Aorta (tissue), 5 donors: ENCODE data around the gene SACM1L. TPM values are rescaled to one million over a fixed set of nuclear protein-coding genes. Genes with fewer than 3 reads are reported as not detected.
"Not testable (repeated sequence)": the region's sequence is repeated elsewhere in the genome, so short reads cannot be mapped to it uniquely, and the experiment has no call there.

Experiments
- ATAC-seq: fragments of 200-7000 bp; cut with Tn5 transposase; one replicate; pipeline ENCODE4 v1.9.1; 2022; ENCODE audit warnings: moderate library complexity; ENCODE audit not compliant: low FRiP score
- DNase-seq, 2 donors: peaks; one replicate each; pipeline ENCODE4 v3.0.0-alpha.2; 2020
- H3K27ac ChIP-seq, 2 donors: one replicate each; pipeline ENCODE4 v1.5.1; 2013; ENCODE audit warnings: low read length in 2 of 2, mild to moderate bottlenecking in 2 of 2, moderate library complexity in 2 of 2, control low read depth in 1 of 2, inconsistent platforms in 1 of 2, low read depth in 1 of 2
- H3K27me3 ChIP-seq, 2 donors: one replicate each; pipeline ENCODE4 v1.6.1; 2013; ENCODE audit warnings: control low read depth in 1 of 2, low read length in 1 of 2, mild to moderate bottlenecking in 1 of 2, moderate library complexity in 1 of 2; ENCODE audit not compliant: insufficient read depth in 2 of 2, control insufficient read depth in 1 of 2
- H3K36me3 ChIP-seq, 2 donors: one replicate each; pipeline ENCODE4 v1.6.1; 2013; ENCODE audit warnings: control low read depth in 1 of 2, low read length in 1 of 2, mild to moderate bottlenecking in 1 of 2; ENCODE audit not compliant: insufficient read depth in 2 of 2, control insufficient read depth in 1 of 2
- H3K4me1 ChIP-seq, 2 donors: one replicate each; pipeline ENCODE4 v1.6.1; 2013; ENCODE audit warnings: low read length in 2 of 2, control low read depth in 1 of 2, mild to moderate bottlenecking in 1 of 2, moderate library complexity in 1 of 2; ENCODE audit not compliant: insufficient read depth in 2 of 2, control insufficient read depth in 1 of 2
- H3K4me3 ChIP-seq, 2 donors: one replicate each; pipeline ENCODE4 v1.5.1; 2013; ENCODE audit warnings: low read length in 2 of 2, control low read depth in 1 of 2, mild to moderate bottlenecking in 1 of 2
- H3K9me3 ChIP-seq: one replicate; pipeline ENCODE4 v1.6.1; 2013; ENCODE audit warnings: mild to moderate bottlenecking, low read length; ENCODE audit not compliant: control insufficient read depth
- WGBS, 2 donors: extraction: QIAGEN DNeasy Blood & Tissue Kit; methylation state at CpG; one replicate each; pipeline ENCODE4 v1.1.7; 2013; 5-methylcytosine and 5-hydroxymethylcytosine counted together
- intact Hi-C, 2 donors: fragments of 100-400 bp; cut with DNase I; formaldehyde crosslinking; loops; one replicate each; pipeline versions ENCODE4 v1.14.2 to v1.15.0; 2022
- polyA plus RNA-seq, 2 donors: library from polyadenylated mRNA; stranded (reverse); fragments of 200-250 nt; gene quantifications; one replicate each; pipeline ENCODE4 v1.2.3, GENCODE V29; 2013
- total RNA-seq, 2 donors: library from RNA; stranded (reverse); fragmentation: NEBNext Ultra II Directional; extraction: Animal tissue kit (Norgen Biotek cat#: 25700); gene quantifications; one replicate each; pipeline ENCODE4 v1.2.1, GENCODE V29; 2021
- donor health status: healthy with polysubstance abuse.
- donor health status: Bipolar disorder and iron deficiency.
- donor health status: DM: no; HTN: no; CAD: no.
- donor health status: DM: no; HTN: no; CAD: no.
- donor health status: DM: yes; HTN: yes; CAD: no.

SACM1L gene
- total and polyA plus RNA-seq, 4 donors = 16.4 to 52.3 (median 35.2) TPM

GRCh38 chr3:45683417-45684326 lies 5.5 kb upstream of the SACM1L start:
- Histone ChIP-seq H3K4me1 (no peaks in the 10 kb centered on the region), H3K36me3 (peaks cover 0 to 3% of the 10 kb centered on the region in 2 donors), H3K27ac (no peak overlapping the region), H3K9me3 (peaks cover 2% of the 10 kb centered on the region), H3K4me3 (no peak overlapping the region), H3K27me3 (no peaks in the 10 kb centered on the region)
- DNase-seq (no peak), ATAC-seq (no peak)
- intact Hi-C loops = no loop called here
- WGBS, 2 donors = 61 to 66% methylated on average over 13 of the region's 13 CpGs

DNA sequence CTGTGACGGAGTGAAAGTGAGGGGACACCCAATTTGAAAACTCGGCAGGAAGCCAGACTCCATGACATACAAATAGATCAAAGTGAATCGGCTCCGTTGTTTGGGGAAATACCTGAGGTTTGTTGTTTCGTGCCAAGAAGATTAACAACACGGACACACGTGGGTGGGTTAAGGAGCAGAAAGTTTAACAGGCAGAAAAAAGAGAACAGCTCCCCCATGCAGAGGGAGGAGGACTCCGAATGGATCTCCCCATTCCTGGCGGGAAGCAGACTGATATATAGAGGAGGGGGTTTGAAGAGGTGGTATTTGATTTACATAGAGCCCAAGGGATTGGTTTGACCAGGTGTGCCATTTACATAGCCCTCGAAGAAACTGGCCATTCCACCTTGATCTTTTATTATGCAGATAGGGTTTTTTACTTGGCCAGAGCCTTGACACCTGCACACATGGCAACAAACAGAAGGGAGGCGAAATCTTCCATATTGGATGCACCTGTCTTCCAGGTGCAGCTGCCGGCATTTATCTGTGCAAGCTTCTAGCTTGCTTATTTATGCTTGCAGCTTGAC lies 4.8 kb upstream of the SACM1L start:
- no peak overlapping the region for H3K4me3 ChIP-seq
- DNase-seq (no peak), ATAC-seq (no peak)
- H3K27ac ChIP-seq = no peak overlapping the region
- 43% methylated on average over 12 of the region's 12 CpGs for WGBS, 2 donors
- intact Hi-C loops = no loop called here
- no peaks in the 10 kb centered on the region for H3K27me3 ChIP-seq
- H3K9me3 ChIP-seq = peaks cover 2% of the 10 kb centered on the region
- no peaks in the 10 kb centered on the region for H3K4me1 ChIP-seq
- peaks cover 0 to 3% of the 10 kb centered on the region in 2 donors for H3K36me3 ChIP-seq

DNA sequence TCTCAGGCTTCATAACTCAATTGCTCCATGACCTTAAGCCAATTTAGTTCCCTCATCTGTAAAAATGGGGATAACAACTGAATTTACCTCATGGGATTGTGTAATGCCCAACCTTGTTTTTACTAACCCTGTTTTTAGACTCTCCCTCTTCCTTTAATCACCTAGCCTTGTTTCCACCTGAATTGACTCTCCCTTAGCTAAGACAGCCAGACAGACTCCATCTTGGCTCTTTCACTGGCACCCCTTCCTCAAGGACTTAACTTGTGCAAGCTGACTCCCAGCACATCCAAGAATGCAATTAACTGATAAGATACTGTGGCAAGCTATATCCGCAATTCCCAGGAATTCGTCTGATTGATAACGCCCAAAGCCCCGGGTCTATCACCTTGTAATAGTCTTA lies 3.5 kb upstream of the SACM1L start:
- H3K4me1 ChIP-seq, H3K36me3 ChIP-seq, H3K27ac ChIP-seq, H3K9me3 ChIP-seq, ATAC-seq, H3K27me3 ChIP-seq, intact Hi-C loops, DNase-seq, H3K4me3 ChIP-seq: not testable (repeated sequence)
- WGBS, 2 donors = 64 to 66% methylated on average over 4 of the region's 4 CpGs

DNA sequence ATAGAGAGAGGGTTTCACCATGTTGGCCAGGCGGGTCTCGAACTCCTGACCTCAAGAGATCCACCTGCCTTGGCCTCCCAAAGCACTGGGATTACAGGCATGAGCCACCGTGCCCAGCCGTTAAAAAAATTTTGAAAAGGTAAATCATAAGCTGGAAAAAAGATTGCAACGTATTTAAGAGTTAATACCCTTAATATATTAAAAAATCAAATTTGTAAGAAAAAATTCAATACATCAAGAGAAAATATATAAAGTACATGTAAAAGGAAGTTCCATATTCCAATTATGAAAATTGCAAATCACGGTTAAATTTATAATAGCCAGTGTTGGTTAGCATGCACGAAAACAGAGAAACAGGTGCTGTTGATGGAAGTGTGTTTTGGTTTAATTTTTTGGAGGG lies 2.3 kb upstream of the SACM1L start:
- ATAC-seq (no peak), DNase-seq (no peak)
- H3K4me1 ChIP-seq = peaks cover 0 to 2% of the 10 kb centered on the region in 2 donors
- H3K36me3 ChIP-seq = no peaks in the 10 kb centered on the region
- H3K27ac ChIP-seq = no peak overlapping the region
- no peak overlapping the region for H3K4me3 ChIP-seq
- intact Hi-C loops = no loop called here
- H3K27me3 ChIP-seq = no peaks in the 10 kb centered on the region
- H3K9me3 ChIP-seq = peaks cover 2% of the 10 kb centered on the region
- 88 to 92% methylated on average over 7 of the region's 7 CpGs for WGBS, 2 donors

- ATAC-seq (no peak), DNase-seq (no peak)
- WGBS, 2 donors = 27 to 28% methylated on average over 4 of the region's 4 CpGs
- Histone ChIP-seq H3K27me3 (no peaks in the 10 kb centered on the region), H3K4me3 (peak overlapping the region in 1 of 2 donors; percentile 91), H3K36me3 (no peaks in the 10 kb centered on the region), H3K9me3 (peaks cover 1% of the 10 kb centered on the region), H3K4me1 (peaks cover 0 to 2% of the 10 kb centered on the region in 2 donors), H3K27ac (no peak overlapping the region)
- intact Hi-C loops = no loop called here
These were observed 1.4 kb upstream of the SACM1L start for GRCh38 chr3:45687828-45688193.

DNA sequence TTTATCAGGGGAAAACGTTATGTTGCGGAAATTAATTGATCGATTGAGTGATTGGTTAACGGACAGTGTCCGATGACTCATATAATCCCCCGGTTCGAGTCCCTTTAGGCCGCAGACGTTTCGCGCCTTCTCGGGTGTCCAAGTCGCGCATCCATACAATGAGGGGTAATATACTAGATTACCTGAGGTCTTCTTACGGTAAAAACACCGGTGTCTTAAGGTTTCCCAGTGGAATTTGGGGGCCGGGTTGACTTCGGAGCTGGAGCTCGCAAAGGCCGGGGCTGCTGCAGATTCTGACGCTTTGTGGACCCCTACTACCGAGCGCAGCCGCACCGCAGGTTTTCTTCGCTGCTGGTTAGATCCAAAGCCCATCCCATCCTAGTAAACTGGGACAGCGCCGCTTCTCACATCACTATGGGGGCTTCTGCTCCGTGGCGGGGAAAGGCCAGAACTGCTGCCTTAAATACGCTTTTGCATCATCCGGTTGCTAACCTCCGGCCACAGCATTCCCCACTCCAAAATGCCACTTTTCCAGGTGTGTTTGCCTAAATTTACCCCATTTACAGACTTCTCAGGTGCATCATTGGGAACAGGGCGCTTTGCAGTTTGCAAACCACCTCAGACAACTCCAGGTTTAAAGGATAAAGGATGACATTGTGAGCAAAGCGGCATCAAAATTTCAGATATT lies 858 bp upstream of the SACM1L start:
- WGBS, 2 donors = 2% methylated on average over 35 of the region's 35 CpGs

GRCh38 chr3:45689787-45690145 lies 570 bp downstream of the SACM1L start:
- Histone ChIP-seq H3K4me1 (peaks cover 0 to 4% of the 10 kb centered on the region in 2 donors), H3K27me3 (no peaks in the 10 kb centered on the region), H3K36me3 (peaks cover 0 to 2% of the 10 kb centered on the region in 2 donors), H3K27ac (peak overlapping the region; percentile 7 to 73), H3K9me3 (no peaks in the 10 kb centered on the region), H3K4me3 (peak overlapping the region; percentile 87 to 93)
- 1% methylated on average over 8 of the region's 8 CpGs for WGBS, 2 donors
- no peak for ATAC-seq
- no peak for DNase-seq
- intact Hi-C loops = no loop called here

More for the DNA sequence above, 858 bp upstream of the SACM1L start:
- H3K4me3 ChIP-seq = peak overlapping the region; percentile 29 to 91
- peaks cover 0 to under 1% of the 10 kb centered on the region in 2 donors for H3K36me3 ChIP-seq
- ATAC-seq = peak; percentile 39
- no peaks in the 10 kb centered on the region for H3K9me3 ChIP-seq
- intact Hi-C loops = no loop called here
- DNase-seq = peak in 1 of 2 donors; percentile 77
- peak overlapping the region in 1 of 2 donors; percentile 65 for H3K27ac ChIP-seq
- no peaks in the 10 kb centered on the region for H3K27me3 ChIP-seq
- peaks cover 0 to 3% of the 10 kb centered on the region in 2 donors for H3K4me1 ChIP-seq

DNA sequence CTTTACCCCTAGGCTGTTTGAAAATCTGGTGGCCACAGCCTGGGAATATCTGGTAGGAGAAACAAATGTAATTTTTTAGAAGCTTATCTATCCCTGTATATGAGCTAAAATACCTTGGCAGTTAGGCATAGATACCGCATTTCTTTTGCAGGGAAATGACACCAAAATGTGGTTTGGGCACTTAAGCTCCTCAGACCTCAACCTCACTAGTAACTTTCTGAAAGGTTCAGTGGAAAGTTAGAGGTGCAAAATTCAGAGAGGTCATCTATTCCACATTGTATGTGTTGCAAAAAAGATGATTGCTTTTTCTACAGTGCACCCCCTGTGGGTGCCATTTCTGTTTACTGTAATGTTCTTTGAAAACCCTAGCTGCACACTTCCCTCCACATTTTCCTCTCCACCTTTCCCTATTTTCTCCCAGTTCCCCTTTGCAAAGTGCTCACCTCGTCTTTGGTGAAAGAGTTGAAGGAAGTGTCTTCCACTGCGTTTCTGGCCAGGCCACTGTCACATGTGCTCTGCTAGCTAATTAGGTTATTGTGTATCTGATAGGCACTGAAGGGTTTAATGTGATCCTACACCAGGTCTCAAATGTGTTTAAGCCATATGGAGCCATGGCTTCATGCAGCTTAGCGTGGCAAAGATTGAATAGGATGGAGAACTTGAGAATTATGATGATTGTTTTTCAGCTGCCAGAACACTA lies 1.3 kb downstream of the SACM1L start:
- H3K27me3 ChIP-seq = no peaks in the 10 kb centered on the region
- 10 to 12% methylated on average over 4 of the region's 4 CpGs for WGBS, 2 donors
- H3K4me3 ChIP-seq = peak overlapping the region; percentile 87 to 93
- no peaks in the 10 kb centered on the region for H3K9me3 ChIP-seq
- no peak for ATAC-seq
- DNase-seq = no peak
- peak overlapping the region; percentile 31 to 51 for H3K27ac ChIP-seq
- H3K4me1 ChIP-seq = peaks cover 0 to 4% of the 10 kb centered on the region in 2 donors
- H3K36me3 ChIP-seq = peaks cover 0 to 2% of the 10 kb centered on the region in 2 donors
- intact Hi-C loops = no loop called here
